Coronary artery (tissue), 2 donors: ENCODE results near the gene VPS36.

Source experiments
- DNase-seq: peaks from one replicate; pipeline ENCODE4 v3.0.0-alpha.2; 2017; ENCODE audit warnings: low spot score
- H3K27ac ChIP-seq, 2 donors: fragments of 200-600 bp; sonication (generic); one replicate each; pipeline ENCODE4 v1.5.1; 2016 to 2019
- H3K4me3 ChIP-seq: fragments of 200-600 bp; sonication (generic); 2 replicates; pipeline ENCODE4 v1.5.1; 2016; ENCODE audit warnings: mild to moderate bottlenecking, moderate library complexity
- CTCF ChIP-seq: fragments of 200-600 bp; sonication (generic); IDR thresholded peaks from one replicate; pipeline ENCODE4 v1.5.1; 2019; ENCODE audit warnings: antibody characterized with exemption

The VPS36 gene

GRCh38 chr13:52459668-52460067, 9.2 kb upstream of the VPS36 start:
- Histone ChIP-seq H3K4me3 (no peak overlapping the region), H3K27ac (no peak overlapping the region)
- no peak for DNase-seq
- no peak for TF ChIP-seq CTCF

GRCh38 chr13:52455677-52456041, 5.2 kb upstream of the VPS36 start:
- peak; percentile 79 for DNase-seq
- H3K27ac ChIP-seq = peak overlapping the region; percentile 73 to 96
- no peak for TF ChIP-seq CTCF
- peak overlapping the region; percentile 95 for H3K4me3 ChIP-seq

- peak; percentile 95 for DNase-seq
- no peak for TF ChIP-seq CTCF
- H3K27ac ChIP-seq = peak within 1 kb of the TSS; percentile 73 to 96
- H3K4me3 ChIP-seq = peak within 1 kb of the TSS; percentile 95
These were observed 4.6 kb upstream of the VPS36 start, which contains the start of gene CKAP2 for GRCh38 chr13:52454820-52455676. Gene CKAP2 (plus strand): TSS chr13:52455478. CDS start chr13:52455557, 79 bp downstream.

- H3K4me3 ChIP-seq = peak overlapping the region; percentile 95
- TF ChIP-seq CTCF = no peak
- DNase-seq = no peak
- H3K27ac ChIP-seq = peak overlapping the region in 1 of 2 donors; percentile 96
These were observed 4.0 kb upstream of the VPS36 start for GRCh38 chr13:52454459-52454819.

- DNase-seq = no peak
- TF ChIP-seq CTCF = no peak
These were observed 2.0 kb upstream of the VPS36 start for GRCh38 chr13:52452470-52452869.

GRCh38 chr13:52451135-52451804, 836 bp upstream of the VPS36 start:
- TF ChIP-seq CTCF = no peak
- DNase-seq = no peak
- Histone ChIP-seq H3K27ac (peak overlapping the region in 1 of 2 donors; percentile 94), H3K4me3 (no peak overlapping the region)

More at GRCh38 chr13:52452470-52452869, 2.0 kb upstream of the VPS36 start:
- Histone ChIP-seq H3K4me3 (no peak overlapping the region), H3K27ac (no peak overlapping the region)

- peak overlapping the region; percentile 77 for H3K4me3 ChIP-seq
These were observed 321 bp upstream of the VPS36 start for GRCh38 chr13:52450793-52451116.

More at GRCh38 chr13:52450793-52451116, 321 bp upstream of the VPS36 start:
- DNase-seq = no peak
- no peak for TF ChIP-seq CTCF
- peak overlapping the region; percentile 85 to 94 for H3K27ac ChIP-seq
